ENCODE measurements around the gene SNCB.

Gene SNCB

DNA sequence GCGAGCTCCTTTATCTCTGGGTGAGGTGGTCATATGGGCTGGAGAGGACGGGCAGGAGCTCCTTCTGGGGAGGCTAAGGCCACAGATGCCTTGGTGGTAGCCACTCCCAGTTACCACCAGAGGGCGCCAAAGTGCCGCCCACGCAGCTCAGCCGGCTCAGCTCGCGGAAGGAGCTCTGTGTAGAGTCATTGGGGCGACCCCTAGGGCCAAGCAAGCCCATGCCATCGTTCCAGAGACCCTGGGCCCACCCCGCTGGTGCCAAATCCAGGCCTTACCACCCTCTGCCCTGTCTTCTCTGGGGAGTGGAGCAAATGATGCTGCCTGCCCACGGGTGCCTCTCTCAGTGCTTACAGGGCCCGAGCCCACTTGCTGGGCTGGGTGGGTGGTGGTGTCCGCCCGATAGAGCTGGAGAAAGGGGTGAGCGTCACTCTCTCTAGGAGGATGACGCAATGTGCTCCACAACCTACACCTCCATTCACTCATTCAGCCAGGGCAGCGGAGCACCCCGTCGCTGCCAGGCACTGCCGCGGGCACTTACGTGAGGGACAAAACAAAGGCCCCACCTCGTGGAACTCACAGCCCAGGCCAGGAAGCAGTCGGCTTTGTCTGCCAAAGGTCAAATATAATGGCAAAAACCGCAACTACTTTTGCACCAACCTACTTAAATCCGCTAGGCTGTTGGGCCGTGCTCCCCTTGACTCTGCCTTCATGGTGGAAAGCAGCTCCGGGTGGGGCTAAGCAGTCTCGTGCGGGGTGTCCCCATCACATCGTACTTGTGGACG is 30.7 kb upstream of the SNCB start:
- DNase-seq (ENCODE audit: low spot score): peak; percentile 77

DNA sequence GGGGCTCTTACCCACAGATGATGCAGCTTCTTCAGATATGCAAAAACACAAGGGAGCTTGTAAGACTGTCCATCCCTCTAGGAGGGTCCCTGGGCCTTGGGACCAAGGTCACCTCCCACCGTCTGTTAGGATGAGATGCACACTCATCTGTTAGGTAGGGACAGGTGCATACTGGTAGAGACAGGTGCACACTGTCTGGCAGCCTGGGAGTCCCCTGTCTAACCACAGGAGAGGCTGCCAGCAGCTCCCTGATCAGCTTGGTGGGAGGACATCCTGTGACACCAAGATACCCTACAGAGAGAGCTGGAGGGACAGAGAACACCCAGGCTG is 30.2 kb upstream of the SNCB start:
- DNase-seq (ENCODE audit: low spot score): no peak

DNA sequence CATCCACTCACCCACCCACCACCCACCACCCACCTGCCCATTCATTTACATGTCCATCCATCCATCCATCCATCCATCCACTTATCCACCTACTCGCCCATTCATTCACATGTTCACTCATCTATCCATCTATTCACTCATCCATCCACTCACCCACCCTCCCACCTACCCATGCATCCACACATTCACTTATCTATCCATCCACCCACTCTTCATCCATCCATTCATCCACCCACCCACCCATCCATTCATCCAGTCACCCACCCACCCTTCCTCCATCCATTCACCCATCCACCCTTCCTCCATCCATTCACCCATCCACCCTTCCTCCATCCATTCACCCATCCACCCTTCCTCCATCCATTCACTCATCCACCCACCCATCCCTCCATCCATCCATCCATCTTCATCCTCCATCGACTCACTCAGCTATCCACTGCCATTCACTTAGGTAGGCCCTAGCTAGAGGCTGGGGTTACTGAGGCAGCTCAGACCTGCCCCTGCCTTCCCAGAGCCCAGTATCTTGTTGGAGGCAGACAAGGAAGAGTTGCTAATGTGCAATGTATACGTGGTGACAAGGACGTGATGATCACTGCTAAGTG is 29.6 kb upstream of the SNCB start:
- no peak for DNase-seq (ENCODE audit: low spot score)

DNA sequence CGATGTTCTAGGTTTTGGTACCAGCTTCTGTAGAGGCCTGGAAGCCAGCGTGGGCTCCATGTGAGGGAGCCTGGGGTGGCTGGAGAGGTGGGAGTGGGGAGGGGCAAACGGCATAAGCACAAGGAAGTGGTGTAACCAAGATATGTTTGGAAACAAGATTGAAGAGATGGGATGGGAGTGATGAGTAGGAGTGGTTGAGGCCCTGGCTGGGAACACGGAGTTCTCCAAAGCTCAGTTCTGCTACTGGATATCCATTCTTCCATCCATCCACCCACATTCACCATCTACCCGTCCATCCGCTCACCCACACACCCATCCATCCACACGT is 29.1 kb upstream of the SNCB start:
- no peak for DNase-seq (ENCODE audit: low spot score)

DNA sequence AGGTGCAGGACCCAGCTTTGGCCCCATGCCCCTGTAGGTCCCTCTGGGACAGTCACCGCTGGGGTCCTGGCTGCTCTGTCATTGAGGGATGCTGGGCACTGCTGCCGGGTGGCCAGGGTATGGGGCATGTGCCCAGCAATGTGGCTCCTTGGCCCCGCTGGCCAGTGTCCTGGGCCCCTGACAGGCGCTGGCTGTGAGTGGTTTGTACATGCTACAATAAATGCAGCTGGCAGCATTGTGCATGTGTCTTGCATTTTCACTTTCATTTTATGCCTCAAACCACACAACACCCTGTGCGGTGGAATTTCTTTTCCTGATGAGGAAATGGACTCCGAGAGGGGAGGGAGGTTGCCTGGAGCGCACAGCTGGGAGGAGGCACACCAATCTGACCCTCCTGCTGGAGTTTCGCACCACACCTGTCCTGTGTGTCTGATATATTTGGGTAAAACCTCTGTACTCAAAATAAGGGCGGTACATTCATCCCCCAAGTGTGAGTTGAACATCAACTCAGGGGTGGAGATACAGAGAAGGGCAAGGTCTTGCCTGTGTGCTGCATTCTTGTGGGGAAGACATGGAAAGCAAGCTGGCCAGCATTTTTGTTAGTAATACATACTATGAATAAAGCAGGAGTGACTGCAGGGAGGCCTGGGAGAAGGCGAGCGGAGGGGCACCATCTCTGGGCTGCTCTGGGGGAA is 28.6 kb upstream of the SNCB start:
- no peak for DNase-seq (ENCODE audit: low spot score)

DNA sequence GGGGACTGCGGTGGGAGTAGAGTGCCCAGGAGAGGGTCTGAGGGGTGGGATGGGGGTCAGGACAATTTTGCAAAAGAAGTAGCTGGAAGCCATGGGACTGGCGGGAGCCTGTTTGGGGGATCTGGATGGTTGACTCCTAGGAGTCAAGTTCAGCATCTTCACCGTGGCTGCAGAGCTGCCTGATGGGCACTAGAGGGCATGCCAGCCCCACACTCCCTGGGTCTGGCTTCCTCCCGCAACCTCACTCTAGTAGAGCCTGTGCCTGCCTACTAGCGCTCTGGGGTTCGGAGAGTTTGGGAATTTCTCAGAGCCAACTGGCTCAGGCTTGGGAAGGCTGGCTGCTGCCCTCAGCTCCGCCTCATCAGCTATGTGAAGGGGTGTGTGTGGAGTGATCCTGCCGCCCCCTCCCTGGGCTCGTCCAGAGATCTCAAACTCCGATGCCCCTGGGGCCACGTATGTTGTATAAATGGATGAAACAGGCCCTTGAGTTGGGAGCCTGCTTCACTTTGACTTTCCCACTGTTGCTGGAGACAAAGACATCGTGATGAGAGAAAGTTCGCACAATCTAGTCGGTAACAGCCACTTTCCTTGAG is 27.8 kb upstream of the SNCB start:
- peak; percentile 79 for DNase-seq (ENCODE audit: low spot score)

DNA sequence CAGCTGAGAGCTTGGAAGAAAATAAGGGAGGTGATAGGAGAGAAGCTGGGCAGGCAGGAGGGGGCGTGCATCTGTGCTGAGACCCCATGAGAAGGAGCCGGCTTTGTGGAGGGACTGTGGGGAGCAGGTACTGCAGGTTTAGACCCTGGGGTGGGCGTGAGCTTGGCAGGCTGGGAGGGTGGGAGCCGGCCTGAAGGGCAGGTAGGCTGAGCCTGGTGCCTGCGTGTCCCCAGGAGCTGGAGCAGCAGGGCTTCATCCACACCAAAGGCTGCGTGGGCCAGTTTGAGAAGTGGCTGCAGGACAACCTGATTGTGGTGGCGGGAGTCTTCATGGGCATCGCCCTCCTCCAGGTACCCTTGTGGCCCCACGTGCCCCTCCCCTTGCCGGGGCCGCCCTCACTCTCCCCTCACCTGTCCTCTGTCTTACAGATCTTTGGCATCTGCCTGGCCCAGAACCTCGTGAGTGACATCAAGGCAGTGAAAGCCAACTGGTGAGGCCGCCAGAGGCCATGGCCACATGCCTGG is 26.2 kb upstream of the SNCB start:
- DNase-seq (ENCODE audit: low spot score): no peak

DNA sequence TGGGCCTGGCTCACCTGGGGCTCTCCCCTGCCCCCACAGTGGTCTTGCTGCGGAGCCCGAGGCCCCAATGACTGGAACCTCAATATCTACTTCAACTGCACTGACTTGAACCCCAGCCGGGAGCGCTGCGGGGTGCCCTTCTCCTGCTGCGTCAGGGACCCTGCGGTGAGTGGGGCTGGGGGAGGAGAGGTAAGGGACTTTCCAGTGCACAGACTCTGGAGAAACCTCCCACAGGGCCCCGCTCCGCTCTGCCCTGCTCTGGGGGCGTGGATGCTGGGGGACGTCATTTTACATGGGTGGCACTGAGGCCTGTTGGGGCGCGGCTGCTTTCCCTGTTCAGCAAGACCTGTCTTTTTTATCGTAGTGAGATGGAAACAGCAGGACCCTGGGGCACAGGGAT is 24.5 kb upstream of the SNCB start:
- DNase-seq (ENCODE audit: low spot score): no peak

DNA sequence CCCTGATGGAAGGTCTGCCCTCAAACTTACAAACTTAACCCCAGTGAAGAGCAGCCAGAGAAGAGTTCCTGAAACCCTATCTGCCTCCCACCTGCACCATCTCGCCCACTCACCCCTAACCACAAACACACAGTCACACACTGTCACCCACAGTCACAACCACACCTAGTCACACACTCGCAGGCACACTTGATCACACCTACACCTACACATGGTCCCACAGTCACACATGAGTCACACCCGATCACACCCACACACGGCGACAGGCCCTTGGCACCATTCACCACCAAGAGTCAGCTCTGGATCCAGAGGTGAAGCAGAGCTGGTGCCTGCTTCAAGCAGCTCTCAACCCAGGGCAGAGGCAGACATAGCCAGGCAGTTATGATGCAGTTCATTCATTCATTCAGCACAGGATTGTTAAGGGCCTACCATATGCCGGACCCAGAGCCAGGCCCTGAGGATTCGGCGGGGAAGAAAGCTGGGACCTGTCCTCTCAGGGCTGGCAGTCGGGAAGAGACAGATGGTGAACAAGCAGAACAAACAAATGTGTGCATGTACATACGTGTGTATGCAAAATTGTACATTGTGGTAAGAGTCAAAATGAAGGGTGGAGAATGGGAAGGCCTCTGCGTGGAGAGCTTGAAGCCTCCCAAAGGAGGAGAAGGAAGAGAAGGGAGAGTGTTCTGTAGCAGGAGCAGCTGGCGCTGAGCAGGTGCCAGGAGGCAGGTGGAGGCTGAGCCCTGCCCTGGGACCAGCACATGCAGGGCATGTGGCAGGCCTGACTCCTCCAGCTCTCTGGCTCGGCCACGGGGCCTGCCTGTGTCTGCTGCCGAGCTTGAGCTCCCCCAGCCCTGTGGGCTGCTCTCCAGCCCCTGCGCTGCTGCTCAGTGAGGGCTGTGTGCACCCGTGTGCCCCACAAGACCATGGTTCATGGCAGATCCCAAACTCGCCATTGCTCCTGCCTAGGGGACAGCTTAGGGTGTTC is 23.4 kb upstream of the SNCB start:
- DNase-seq (ENCODE audit: low spot score): peak; percentile 77

DNA sequence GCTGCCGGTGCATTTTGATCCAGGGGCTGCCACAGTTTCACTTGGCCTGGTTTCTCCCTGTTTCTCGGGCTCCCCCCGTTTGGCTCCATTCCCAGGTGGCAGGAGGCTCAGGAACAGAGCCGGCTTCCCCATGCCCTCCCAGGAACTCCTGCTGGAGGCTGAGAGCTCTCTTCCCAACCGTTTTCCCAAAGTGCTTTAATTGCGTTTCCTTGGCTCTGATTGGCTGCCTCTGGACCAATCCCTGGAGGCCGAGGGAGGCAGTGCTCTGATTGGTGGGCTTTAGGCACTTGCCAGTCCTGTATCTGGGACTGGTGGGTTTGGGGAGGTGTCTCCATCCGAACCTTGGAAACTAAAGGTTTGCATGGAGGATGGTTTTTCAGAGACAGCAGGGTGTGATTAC is 21.8 kb upstream of the SNCB start:
- DNase-seq (ENCODE audit: low spot score): no peak

DNA sequence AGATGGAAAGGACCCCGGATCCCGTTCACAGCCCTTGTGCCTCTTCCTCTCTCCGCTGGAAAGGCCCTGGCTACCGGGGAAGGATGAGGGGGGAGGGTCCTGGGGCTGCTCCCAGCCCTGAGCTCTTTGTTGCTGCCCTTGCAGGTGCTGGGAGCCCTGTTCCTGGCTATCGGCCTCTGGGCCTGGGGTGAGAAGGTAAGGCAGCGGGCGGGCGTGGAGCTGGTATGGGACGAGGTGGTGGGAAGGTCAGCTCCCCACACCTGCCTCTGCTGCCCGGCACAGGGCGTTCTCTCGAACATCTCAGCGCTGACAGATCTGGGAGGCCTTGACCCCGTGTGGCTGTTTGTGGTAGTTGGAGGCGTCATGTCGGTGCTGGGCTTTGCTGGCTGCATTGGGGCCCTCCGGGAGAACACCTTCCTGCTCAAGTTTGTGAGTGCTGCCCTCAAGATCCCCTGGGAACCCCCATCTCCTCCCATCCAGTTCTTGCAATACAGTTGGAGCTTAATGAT is 21.2 kb upstream of the SNCB start:
- DNase-seq (ENCODE audit: low spot score): no peak

DNA sequence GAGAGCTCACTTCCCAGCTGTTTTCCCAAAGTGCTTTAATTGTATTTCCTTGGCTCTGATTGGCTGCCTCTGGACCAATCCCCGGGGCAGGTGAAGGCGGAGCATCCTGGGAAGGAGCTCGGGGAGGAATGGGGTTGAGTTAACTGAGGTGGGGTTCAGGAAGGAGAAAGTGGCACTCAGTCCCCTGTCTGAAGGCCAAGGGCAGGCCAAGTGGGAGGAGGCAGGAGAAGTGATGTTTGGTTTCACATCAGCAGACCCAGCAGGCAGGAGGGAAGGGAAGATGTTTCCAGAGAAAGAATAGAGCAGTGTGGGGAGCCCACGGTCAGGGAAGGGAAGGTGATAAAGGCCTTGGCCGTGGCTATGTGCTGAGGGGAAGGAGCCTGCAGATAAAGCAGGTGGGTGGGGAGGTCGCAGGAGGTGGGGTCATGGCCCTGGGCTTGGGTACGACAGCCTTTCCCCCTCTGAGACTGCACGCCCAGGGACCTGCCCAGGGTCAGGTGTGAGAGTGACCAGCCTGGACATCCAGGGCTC is 20.1 kb upstream of the SNCB start:
- DNase-seq (ENCODE audit: low spot score): no peak

DNA sequence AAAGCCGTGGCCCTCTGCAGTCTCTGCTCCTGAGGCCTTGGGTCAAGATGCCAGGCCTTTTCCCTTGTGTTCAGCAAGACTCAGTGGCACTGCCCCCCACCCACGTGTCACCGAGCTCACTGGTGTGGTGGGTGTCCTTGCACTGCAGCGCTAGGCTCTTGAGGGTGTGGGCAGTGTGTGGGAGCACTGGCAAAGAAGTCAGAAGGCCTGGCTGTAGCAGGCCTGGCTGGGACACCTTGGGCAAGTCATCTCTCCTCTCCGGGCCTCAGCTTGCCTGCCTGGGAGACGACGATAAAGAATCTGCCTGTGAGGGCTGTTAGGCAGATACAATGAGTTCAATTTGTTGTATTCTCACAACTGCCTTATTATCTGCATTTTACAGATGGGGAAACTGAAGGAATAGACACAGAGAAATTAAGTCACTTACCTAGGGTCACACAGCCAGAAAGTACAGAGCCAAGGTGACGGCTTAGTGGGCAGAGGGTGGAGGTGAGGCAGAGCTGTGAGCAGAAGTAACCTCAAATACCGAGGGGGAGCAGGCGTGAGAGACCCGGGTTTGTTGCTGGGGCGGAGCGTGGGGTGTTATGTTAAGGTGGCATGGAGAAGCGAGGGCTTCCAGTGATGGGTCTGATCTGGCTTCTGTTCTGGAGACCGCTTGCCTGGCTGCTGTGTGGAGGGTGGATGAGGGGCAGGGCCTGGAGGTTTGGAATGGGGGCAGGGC is 18.3 kb upstream of the SNCB start:
- DNase-seq (ENCODE audit: low spot score): no peak

DNA sequence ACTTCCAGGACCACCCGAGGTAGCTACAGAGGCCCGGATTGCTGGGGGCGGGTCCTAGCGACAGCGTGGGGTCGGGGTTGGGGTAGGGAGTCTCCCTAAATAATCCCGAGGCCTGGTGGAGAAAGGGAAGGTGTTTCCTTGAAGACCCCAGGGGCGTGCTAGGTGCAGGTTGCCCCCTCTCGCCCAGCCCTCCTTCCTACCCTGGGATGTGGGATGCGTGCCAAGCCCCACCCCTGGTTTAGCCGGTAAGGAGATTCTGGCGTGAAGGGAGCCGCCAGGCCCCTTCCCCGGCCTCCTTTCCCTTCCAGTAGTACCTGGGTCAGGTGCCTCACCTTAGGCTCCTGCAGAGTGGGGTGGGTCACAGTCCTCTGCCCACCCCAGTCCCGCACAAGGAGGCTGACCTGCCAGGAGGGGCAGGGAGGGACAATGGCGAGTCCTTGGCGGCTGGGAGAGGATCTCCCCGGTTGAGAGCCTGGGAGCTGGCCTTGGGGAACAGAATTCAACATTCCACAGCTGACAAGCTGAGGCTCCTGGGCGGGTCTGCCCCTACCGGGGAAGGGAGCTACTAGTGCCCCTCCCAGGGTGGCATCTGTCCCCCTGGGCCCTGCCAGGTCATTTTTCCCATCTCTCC is 17.6 kb upstream of the SNCB start:
- DNase-seq (ENCODE audit: low spot score): peak; percentile 39

DNA sequence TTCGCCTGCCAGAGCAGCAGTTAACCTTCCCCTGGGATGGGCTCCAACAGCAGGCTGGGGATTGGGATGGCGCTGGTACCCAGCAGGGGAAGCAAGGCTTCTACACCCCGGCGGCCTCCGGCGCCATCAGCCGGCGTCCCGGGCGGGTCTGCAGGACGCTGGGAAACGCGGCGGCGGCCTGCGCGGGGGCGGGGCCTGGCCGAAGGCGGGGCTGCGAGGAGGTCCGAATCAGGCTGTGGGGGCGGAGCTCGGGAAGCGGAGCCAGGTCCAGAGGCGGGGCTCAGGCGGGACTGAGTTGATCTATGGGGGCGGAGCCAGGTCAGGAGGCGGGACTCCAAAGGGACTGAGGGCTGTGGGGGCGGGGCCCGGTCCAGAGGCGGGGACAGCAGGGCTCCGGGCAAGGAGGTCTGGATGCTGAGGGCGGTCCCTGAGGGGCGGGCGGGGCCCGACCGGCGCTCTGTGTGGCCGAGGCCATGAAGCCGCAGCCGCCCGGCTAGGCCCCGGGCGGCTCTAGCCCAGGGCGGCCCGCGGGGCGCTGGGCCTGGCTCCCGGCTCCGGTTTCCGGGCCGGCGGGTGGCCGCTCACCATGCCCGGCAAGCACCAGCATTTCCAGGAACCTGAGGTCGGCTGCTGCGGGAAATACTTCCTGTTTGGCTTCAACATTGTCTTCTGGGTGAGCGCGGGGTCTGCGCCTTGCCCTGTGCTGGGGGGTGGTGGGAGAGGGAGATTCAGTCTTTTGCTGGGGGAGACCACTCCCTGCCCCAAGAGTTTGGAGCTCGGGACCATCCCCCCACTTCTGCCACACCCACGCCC is 16.9 kb upstream of the SNCB start, which contains the start of gene TSPAN17:
Gene TSPAN17, plus strand, starts transcription at position 455 of the 813 bp plus-strand sequence. Its CDS starts 132 bp downstream, at position 587.
- peak; percentile 98 for DNase-seq (ENCODE audit: low spot score)

DNA sequence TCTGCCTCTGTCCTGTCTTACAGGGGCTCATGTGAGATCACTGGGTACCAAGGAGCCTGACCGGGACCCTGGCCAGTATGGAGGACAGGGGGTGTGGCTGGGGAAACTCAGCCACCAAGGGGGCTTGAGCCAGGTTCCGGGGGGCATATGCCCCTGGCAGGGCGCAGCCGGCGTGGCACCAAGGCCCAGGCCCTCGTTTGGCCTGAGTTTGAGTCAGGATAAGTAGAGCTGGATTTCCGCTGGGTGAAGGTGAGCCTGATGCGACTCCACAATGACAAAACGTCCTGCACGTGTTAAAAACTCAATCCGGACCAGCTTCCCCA is 16.3 kb upstream of the SNCB start:
- no peak for DNase-seq (ENCODE audit: low spot score)

DNA sequence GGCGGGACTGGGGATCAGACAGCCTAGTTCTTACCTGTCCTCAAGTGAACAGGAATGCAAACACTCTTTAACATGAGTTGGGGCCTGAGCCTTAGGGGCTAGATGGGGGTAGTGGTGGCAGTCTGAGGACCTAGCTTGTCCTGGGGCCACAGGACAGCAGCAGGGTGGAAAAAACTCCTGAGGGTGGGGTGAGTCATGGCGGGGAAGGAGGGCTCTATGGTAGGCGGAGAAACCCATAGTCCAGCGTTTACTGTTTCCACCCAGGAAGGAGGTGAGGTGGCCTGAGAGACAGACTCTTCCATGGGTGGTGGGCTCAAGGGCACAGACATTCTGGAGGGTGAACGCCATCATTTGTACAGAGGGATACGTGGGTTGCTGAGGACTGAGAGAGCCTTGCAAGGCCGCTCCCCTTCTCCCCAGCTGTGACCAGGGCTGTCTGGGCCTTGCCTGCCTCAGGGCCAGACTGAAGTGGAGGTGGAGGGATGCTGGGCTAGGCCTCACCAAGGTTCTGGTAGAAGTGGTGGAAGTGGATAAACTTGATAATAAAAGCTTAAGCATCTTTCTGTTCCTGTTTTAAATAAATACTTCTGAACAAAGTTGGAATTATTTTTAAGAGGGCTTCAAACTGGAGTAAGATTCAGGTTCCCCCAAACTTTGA is 15.8 kb upstream of the SNCB start:
- no peak for DNase-seq (ENCODE audit: low spot score)

DNA sequence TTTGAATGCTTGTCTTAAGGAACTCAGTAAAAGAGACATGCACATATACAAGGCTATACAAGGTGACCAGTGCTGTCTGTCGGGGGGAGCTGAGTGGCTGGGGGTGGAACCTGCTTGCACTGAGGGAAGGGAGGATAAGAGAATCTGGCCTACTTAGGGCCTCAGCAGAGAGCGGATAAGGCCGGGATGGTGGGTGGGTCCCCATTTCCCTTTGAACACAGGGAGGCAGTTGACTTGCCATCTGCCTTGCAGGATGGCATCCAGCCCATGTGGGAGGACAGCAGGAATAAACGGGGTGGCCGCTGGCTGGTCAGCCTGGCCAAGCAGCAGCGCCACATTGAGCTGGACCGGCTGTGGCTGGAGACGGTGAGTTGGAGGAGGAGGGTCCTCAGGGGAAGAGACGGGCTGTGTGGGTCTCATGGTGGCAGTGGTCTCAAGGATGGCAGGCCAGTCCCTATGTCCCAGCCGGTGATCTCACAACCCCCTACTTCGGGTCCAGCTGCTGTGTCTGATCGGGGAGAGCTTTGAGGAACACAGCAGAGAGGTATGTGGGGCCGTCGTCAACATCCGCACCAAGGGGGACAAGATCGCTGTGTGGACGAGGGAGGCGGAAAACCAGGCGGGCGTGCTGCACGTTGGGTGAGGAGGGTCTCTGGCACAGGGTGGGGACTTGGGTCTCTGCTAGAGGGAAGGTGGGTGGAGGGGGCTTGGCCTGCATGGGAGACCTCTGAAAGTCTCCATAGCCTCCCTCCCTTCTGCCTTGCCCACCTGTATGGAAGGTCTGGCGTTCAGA is 14.7 kb upstream of the SNCB start:
- no peak for DNase-seq (ENCODE audit: low spot score)

Measured in RKO (cell line).